H1 (cell line): ENCODE measurements around the gene TBC1D20. TPM values are rescaled to one million over a fixed set of nuclear protein-coding genes. Genes with fewer than 3 reads are reported as not detected.
A peak's percentile ranks its signal among the peaks of the same experiment; 100 is the strongest.

Experiments
- CTCF ChIA-PET: fragments of 300-600 bp; sonication (Branson Sonifier 250); formaldehyde crosslinking; loops from one replicate; lab custom pipeline; 2021; ENCODE audit not compliant: partially characterized antibody; lab: Charles Lee
- POLR2A ChIA-PET: fragments of 300-600 bp; sonication (Branson Sonifier 250); formaldehyde crosslinking; loops from one replicate; lab custom pipeline; 2021; ENCODE audit warnings: inconsistent platforms; ENCODE audit not compliant: partially characterized antibody; lab: Charles Lee
- DNase-seq, 2 experiments: peaks; one replicate each; pipeline versions ENCODE4 v3.0.0 to v3.0.0-alpha.2; 2010 to 2022; ENCODE audit warnings: low spot score in 2 of 2, low read depth in 1 of 2, mixed read lengths in 1 of 2
- FAIRE-seq: peaks from 2 replicates; lab custom pipeline; 2011; peaks lifted over from hg19 to GRCh38; lab: Jason Lieb, UNC
- H2AFZ ChIP-seq: 2 replicates; pipeline ENCODE4 v1.8.1; 2012; ENCODE audit warnings: low read length, inconsistent platforms
- H2AK5ac ChIP-seq: 2 replicates; pipeline ENCODE4 v1.6.1; 2013; ENCODE audit warnings: low read depth, low read length
- H2BK120ac ChIP-seq: replicated peaks from 2 replicates; pipeline ENCODE3; 2013; ENCODE audit warnings: low read depth, low read length, inconsistent platforms
- H2BK12ac ChIP-seq: 2 replicates; pipeline ENCODE4 v1.6.1; 2013; ENCODE audit warnings: low read depth, low read length
- H2BK15ac ChIP-seq: 2 replicates; pipeline ENCODE4 v1.6.1; 2013; ENCODE audit warnings: low read length
- H2BK20ac ChIP-seq: 2 replicates; pipeline ENCODE4 v1.6.1; 2013; ENCODE audit warnings: low read length
- H2BK5ac ChIP-seq: 2 replicates; pipeline ENCODE4 v1.6.1; 2013; ENCODE audit warnings: low read depth, low read length
- H3K14ac ChIP-seq: 2 replicates; pipeline ENCODE4 v1.6.1; 2013; ENCODE audit warnings: inconsistent platforms; ENCODE audit not compliant: insufficient read length
- H3K18ac ChIP-seq: 2 replicates; pipeline ENCODE4 v1.6.1; 2013; ENCODE audit warnings: low read length; ENCODE audit errors: extremely low read depth
- H3K23ac ChIP-seq: 2 replicates; pipeline ENCODE4 v1.6.1; 2013; ENCODE audit warnings: inconsistent platforms; ENCODE audit not compliant: insufficient read length
- H3K23me2 ChIP-seq: 2 replicates; pipeline ENCODE4 v1.6.1; 2013; ENCODE audit warnings: low read depth, low read length
- H3K27ac ChIP-seq: 2 replicates; pipeline ENCODE4 v1.6.1; 2011; ENCODE audit warnings: low read depth, low read length, inconsistent platforms
- H3K27me3 ChIP-seq, 4 experiments: replicated peaks in 1 of 4; 1 replicate in 1 of 4; 2 replicates in 3 of 4; pipeline versions ENCODE4 v1.6.1 to v1.8.1; 2011 to 2013; ENCODE audit warnings: low read length in 3 of 4, mild to moderate bottlenecking in 3 of 4, inconsistent platforms in 2 of 4, mixed read lengths in 2 of 4, moderate library complexity in 1 of 4; ENCODE audit not compliant: control insufficient read depth in 3 of 4, insufficient read depth in 3 of 4; ENCODE audit errors: extremely low read depth in 1 of 4
- H3K36me3 ChIP-seq, 4 experiments: 2 replicates each; pipeline versions ENCODE4 v1.6.1 to v1.8.1; 2011 to 2013; ENCODE audit warnings: mild to moderate bottlenecking in 4 of 4, low read length in 3 of 4, moderate library complexity in 2 of 4, control low read depth in 1 of 4, inconsistent platforms in 1 of 4; ENCODE audit not compliant: insufficient read depth in 4 of 4, control insufficient read depth in 2 of 4
- H3K4ac ChIP-seq: replicated peaks from 2 replicates; pipeline ENCODE3; 2013; ENCODE audit warnings: low read length, low read depth, mixed read lengths, inconsistent platforms; ENCODE audit not compliant: insufficient read length
- H3K4me1 ChIP-seq, 4 experiments: replicated peaks in 1 of 4; 1 replicate in 1 of 4; 2 replicates in 3 of 4; pipeline versions ENCODE4 v1.6.1 to v1.8.1; 2011 to 2013; ENCODE audit warnings: low read length in 3 of 4, inconsistent platforms in 2 of 4, mixed read lengths in 1 of 4; ENCODE audit not compliant: insufficient read depth in 4 of 4, control insufficient read depth in 3 of 4
- H3K4me2 ChIP-seq, 2 experiments: 2 replicates each; pipeline versions ENCODE4 v1.6.1 to v1.8.1; 2011 to 2013; ENCODE audit warnings: low read depth in 2 of 2, low read length in 2 of 2, control low read depth in 1 of 2, inconsistent platforms in 1 of 2, mild to moderate bottlenecking in 1 of 2; ENCODE audit not compliant: insufficient read depth in 1 of 2
- H3K4me3 ChIP-seq, 4 experiments: fragments of 200-600, 300-600 bp in 1 of 4; sonication (generic), shearing (Covaris generic), sonication (Bioruptor Twin) in 1 of 4; 2 replicates each; pipeline versions ENCODE4 v1.5.1 to v1.8.1; 2011 to 2016; ENCODE audit warnings: low read length in 4 of 4, low read depth in 3 of 4, control low read depth in 2 of 4, inconsistent platforms in 2 of 4, mild to moderate bottlenecking in 2 of 4, mixed read lengths in 1 of 4, moderate library complexity in 1 of 4; ENCODE audit not compliant: insufficient read depth in 2 of 4; ENCODE audit errors: extremely low read depth in 1 of 4
- H3K56ac ChIP-seq: replicated peaks from 2 replicates; pipeline ENCODE3; 2013; ENCODE audit warnings: low read depth, mild to moderate bottlenecking, mixed read lengths, low read length, inconsistent platforms; ENCODE audit not compliant: insufficient read length
- H3K79me1 ChIP-seq: 2 replicates; pipeline ENCODE4 v1.6.1; 2013; ENCODE audit warnings: low read depth, low read length, control low read depth
- H3K79me2 ChIP-seq, 2 experiments: 2 replicates each; pipeline versions ENCODE4 v1.6.1 to v1.8.1; 2012 to 2013; ENCODE audit warnings: low read length in 2 of 2, mild to moderate bottlenecking in 2 of 2, inconsistent platforms in 1 of 2; ENCODE audit not compliant: insufficient read depth in 2 of 2, control insufficient read depth in 1 of 2
- H3K9ac ChIP-seq, 4 experiments: replicated peaks in 1 of 4; 1 replicate in 1 of 4; 2 replicates in 3 of 4; pipeline versions ENCODE4 v1.6.1 to v1.8.1; 2011 to 2013; ENCODE audit warnings: low read depth in 3 of 4, low read length in 3 of 4, control low read depth in 2 of 4, mild to moderate bottlenecking in 2 of 4, moderate library complexity in 2 of 4, inconsistent platforms in 1 of 4; ENCODE audit errors: extremely low read depth in 1 of 4
- H3K9me3 ChIP-seq, 2 experiments: 2 replicates each; pipeline versions ENCODE4 v1.6.1 to v1.8.1; 2012 to 2013; ENCODE audit warnings: mild to moderate bottlenecking in 2 of 2, moderate library complexity in 2 of 2, control low read depth in 1 of 2, inconsistent platforms in 1 of 2, low read depth in 1 of 2, low read length in 1 of 2, mixed read lengths in 1 of 2; ENCODE audit not compliant: insufficient read depth in 2 of 2
- H4K20me1 ChIP-seq, 2 experiments: replicated peaks in 1 of 2; 2 replicates each; pipeline versions ENCODE3 to v1.8.1; 2011 to 2013; ENCODE audit warnings: inconsistent platforms in 2 of 2, low read length in 2 of 2, mild to moderate bottlenecking in 1 of 2; ENCODE audit not compliant: insufficient read depth in 2 of 2, control insufficient read depth in 1 of 2
- H4K5ac ChIP-seq: 2 replicates; pipeline ENCODE4 v1.6.1; 2013; ENCODE audit warnings: low read length, low read depth, mixed read lengths, inconsistent platforms; ENCODE audit not compliant: insufficient read length
- H4K8ac ChIP-seq: 2 replicates; pipeline ENCODE4 v1.8.0; 2013; ENCODE audit warnings: mild to moderate bottlenecking, moderate library complexity, low read length, inconsistent platforms; ENCODE audit not compliant: insufficient read depth; ENCODE audit errors: extremely low read depth
- H4K91ac ChIP-seq: replicated peaks from 2 replicates; pipeline ENCODE3; 2013; ENCODE audit warnings: low read length, mixed read lengths, inconsistent platforms; ENCODE audit not compliant: insufficient read length
- GTF2F1 ChIP-seq: IDR thresholded peaks from 2 replicates; pipeline ENCODE4 v1.6.1; 2012; ENCODE audit warnings: low read depth, low read length, improper control_type of control experiment, borderline replicate concordance
- WGBS, 2 experiments: shearing (Covaris generic) in 1 of 2; methylation state at CpG; one replicate each; pipeline versions ENCODE4 v1.1.6 to v1.1.7; 2013 to 2015; ENCODE audit warnings: low lambda C conversion rate in 2 of 2, mixed read lengths in 2 of 2, inconsistent platforms in 1 of 2, low coverage in 1 of 2, missing lambda C conversion rate in 1 of 2; ENCODE audit not compliant: insufficient replicate concordance in 2 of 2, insufficient coverage in 1 of 2, insufficient read length in 1 of 2; ENCODE audit errors: extremely low coverage in 1 of 2, missing lambda C conversion rate in 1 of 2; 5-methylcytosine and 5-hydroxymethylcytosine counted together
- polyA plus RNA-seq, 7 experiments: library from polyadenylated mRNA; depleted of rRNA in 3 of 7; stranded (reverse) in 5 of 7; unstranded in 2 of 7; fragments of >200 nt in 5 of 7; fragments of 200-250 nt in 2 of 7; gene quantifications; 1 replicate in 5 of 7; 2 replicates in 1 of 7; 4 replicates in 1 of 7; pipeline versions ENCODE4 v1.2.1 to v1.2.3, GENCODE V29; 2011 to 2013; ENCODE audit warnings: missing spikeins in 2 of 7, mixed read lengths in 2 of 7
- total RNA-seq: library from RNA; stranded (reverse); fragmentation: NEBNext Ultra II Directional; extraction: Animal tissue kit (Norgen Biotek cat#: 25700); gene quantifications from 2 replicates; pipeline ENCODE4 v1.2.1, GENCODE V29; 2021

TBC1D20 gene
- total and polyA plus RNA-seq, 2 of the 8 experiments (the other 6 are each of a cell fraction or from before 2014, with no cell fraction given) = 14.5 to 17.1 TPM

DNA sequence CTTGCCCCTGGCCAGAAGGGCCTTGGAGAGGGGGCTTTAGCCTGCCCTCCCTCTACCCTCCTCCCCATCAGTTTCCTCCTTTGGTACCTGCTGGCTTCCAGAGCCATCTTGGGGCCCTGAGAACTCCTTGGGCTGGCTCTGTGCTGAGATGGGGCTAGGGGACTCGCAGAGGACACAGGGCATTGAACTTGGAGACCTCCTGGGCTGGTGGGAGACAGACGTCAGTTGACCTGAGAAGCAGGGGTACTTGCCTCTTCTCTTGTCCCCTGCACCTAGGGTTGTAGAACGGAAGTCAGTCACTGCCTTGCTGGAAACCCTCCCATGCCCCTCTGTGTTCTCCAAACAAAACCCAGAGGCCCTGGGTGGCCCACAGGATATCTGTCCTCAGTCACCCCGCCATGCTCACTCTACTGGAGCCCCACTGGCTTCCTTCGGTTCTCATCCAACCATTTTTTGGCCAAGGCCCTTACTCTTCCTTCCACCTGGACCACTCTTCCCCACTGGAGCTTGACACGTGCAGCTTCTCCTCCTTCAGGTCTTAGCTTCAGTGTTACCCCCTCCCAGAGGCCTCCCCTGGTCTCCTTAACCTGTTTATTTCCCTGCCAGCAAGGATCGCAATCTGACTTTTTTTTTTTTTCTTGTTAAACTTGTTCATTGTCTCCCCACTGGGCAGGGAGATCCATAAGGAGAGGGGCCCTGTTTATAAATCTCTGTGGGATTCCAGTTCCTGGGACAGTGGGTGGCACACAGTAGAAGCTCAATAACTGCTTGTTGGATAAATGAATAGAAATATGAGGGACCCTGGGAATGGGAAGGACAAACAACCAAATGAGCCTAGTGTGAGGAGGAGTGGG is 53.3 kb downstream of the TBC1D20 start:
- POLR2A ChIA-PET = interaction anchor here (0.8 to 1.1 kb wide), 2 partner anchors 11 to 23 kb away, joined by 3 to 5 read pairs; no protein-coding TSS in a partner anchor
- H2AFZ ChIP-seq = no peak overlapping the region; the same call in 1 of the 2 replicates
- no peak for FAIRE-seq

More for the DNA sequence above, 53.3 kb downstream of the TBC1D20 start:
- Histone ChIP-seq H3K23me2 (peaks cover 13% of the 10 kb centered on the region), H4K20me1 (peaks cover 0 to 4% of the 10 kb centered on the region in 2 experiments), H3K36me3 (peaks cover 0 to 21% (median 9%) of the 10 kb centered on the region in 4 experiments; a peak in 6 of 8 replicates), H2BK12ac (no peak overlapping the region), H3K23ac (no peak overlapping the region), H3K27me3 (no peaks in the 10 kb centered on the region), H3K14ac (no peak overlapping the region), H3K79me1 (peaks cover 12% of the 10 kb centered on the region), H3K4me1 (peaks cover 0 to 10% (median 6%) of the 10 kb centered on the region in 4 experiments; a peak in 5 of 7 replicates), H3K56ac (peak overlapping the region; percentile 90), H3K79me2 (peaks cover 0 to 37% of the 10 kb centered on the region in 2 experiments; a peak in 2 of 4 replicates), H2AK5ac (no peak overlapping the region), H3K18ac (no peak overlapping the region), H4K8ac (no peak overlapping the region; the same call in 1 of the 2 replicates), H3K4ac (peak overlapping the region; percentile 21), H2BK5ac (peak overlapping the region; percentile 94; the same call in 1 of the 2 replicates), H2BK20ac (no peak overlapping the region), H3K9ac (peak overlapping the region; percentile 58 to 89 (median 66)), H3K4me2 (peak overlapping the region; percentile 87 to 98), H3K4me3 (peak overlapping the region; percentile 89 to 100 (median 98)), H4K91ac (peak overlapping the region; percentile 47), H2BK120ac (no peak overlapping the region), H3K9me3 (0 out of 4 replicates have a peak, but pooled peaks cover 0 to 3% of the 10 kb centered on the region in 2 experiments), H4K5ac (peak overlapping the region; percentile 16), H2BK15ac (0 out of 2 replicates have a peak overlapping the region, but pooled peaks have one; percentile 61), H3K27ac (peak overlapping the region; percentile 16; the same call in 1 of the 2 replicates)
- DNase-seq = no peak
- no peak for TF ChIP-seq GTF2F1
- CTCF ChIA-PET = interaction anchor here (0.9 to 1.8 kb wide), 3 partner anchors 23 to 330 kb away, joined by 3 to 4 read pairs (median 4); no protein-coding TSS in a partner anchor
- WGBS, 2 experiments = 47% methylated on average over 7 of the region's 7 CpGs; no CpG with 5 or more reads in 1 of the 2 experiments
